A549 (cell line): ENCODE measurements around the gene RPS6KA3. TPM values are rescaled to one million over a fixed set of nuclear protein-coding genes. Genes with fewer than 3 reads are reported as not detected.

ENCODE experiments used
- ATAC-seq, 2 experiments: fragments of 200-7000 bp in 1 of 2; fragments of >200 bp in 1 of 2; cut with Nextera tagmentation in 1 of 2; cut with Tn5 transposase in 1 of 2; 3 replicates each; pipeline versions ENCODE4 v1.8.0 to v1.9.1; 2018 to 2020; ENCODE audit warnings: mild to moderate bottlenecking in 1 of 2, moderate library complexity in 1 of 2
- CTCF ChIA-PET: fragments of 300-600 bp; sonication (Branson Sonifier 250); formaldehyde crosslinking; extraction: SDS; loops from one replicate; lab custom pipeline; 2021; ENCODE audit warnings: antibody characterized with exemption, inconsistent platforms; lab: Yijun Ruan, JAX
- POLR2A ChIA-PET: fragments of 350-600 bp; formaldehyde crosslinking; extraction: SDS; loops from one replicate; lab custom pipeline; 2021; ENCODE audit warnings: antibody characterized with exemption, inconsistent platforms; lab: Yijun Ruan, JAX
- DNase-seq, 2 experiments: peaks; one replicate each; pipeline versions ENCODE4 v3.0.0 to v3.0.0-alpha.2; 2011 to 2016; ENCODE audit warnings: low read depth in 1 of 2, low spot score in 1 of 2
- FAIRE-seq: peaks from 2 replicates; lab custom pipeline; 2011; peaks lifted over from hg19 to GRCh38; lab: Jason Lieb, UNC
- H3K27ac ChIP-seq, 2 experiments: fragments of >200 bp; sonication (Bioruptor Twin); formaldehyde crosslinking; 3 replicates each; pipeline ENCODE4 v1.5.1; 2016 to 2017
- H3K4me1 ChIP-seq: fragments of >200 bp; sonication (Bioruptor Twin); formaldehyde crosslinking; 3 replicates; pipeline ENCODE4 v1.6.1; 2016
- H3K4me2 ChIP-seq: fragments of >200 bp; sonication (Bioruptor Twin); formaldehyde crosslinking; 3 replicates; pipeline ENCODE4 v1.6.1; 2016
- H3K4me3 ChIP-seq: fragments of >200 bp; sonication (Bioruptor Twin); formaldehyde crosslinking; 3 replicates; pipeline ENCODE4 v1.5.1; 2016
- H3K9me3 ChIP-seq: fragments of >200 bp; sonication (Bioruptor Twin); formaldehyde crosslinking; 3 replicates; pipeline ENCODE4 v1.6.1; 2016
- CBX2 ChIP-seq: fragments of 200-600 bp; sonication (generic); IDR thresholded peaks from 2 replicates; pipeline ENCODE4 v1.6.1; 2016; ENCODE audit warnings: low read depth, mild to moderate bottlenecking, borderline replicate concordance
- CHD2 ChIP-seq: fragments of 150-350 bp; IDR thresholded peaks from 2 replicates; pipeline ENCODE4 v1.6.1; 2014; ENCODE audit warnings: low read length; ENCODE audit not compliant: partially characterized antibody
- CTCF ChIP-seq: fragments of >200 bp; sonication (Bioruptor Twin); formaldehyde crosslinking; IDR thresholded peaks from 3 replicates; pipeline ENCODE4 v1.5.1; 2016
- E2F6 ChIP-seq: IDR thresholded peaks from 2 replicates; pipeline ENCODE4 v1.6.1; 2012; ENCODE audit warnings: low read depth, borderline replicate concordance
- EHF ChIP-seq: fragments of 250-450 bp; sonication (Bioruptor Pico); IDR thresholded peaks from 2 replicates; pipeline ENCODE4 v1.5.0; 2020; ENCODE audit warnings: mild to moderate bottlenecking
- GATA3 ChIP-seq: IDR thresholded peaks from 2 replicates; pipeline ENCODE4 v1.6.1; 2012; ENCODE audit warnings: borderline replicate concordance
- HOXA7 ChIP-seq: fragments of 250-450 bp; sonication (Bioruptor Pico); IDR thresholded peaks from 2 replicates; pipeline ENCODE4 v1.5.0; 2020; ENCODE audit warnings: mild to moderate bottlenecking, moderate library complexity
- HOXB13 ChIP-seq: fragments of 250-450 bp; sonication (Bioruptor Pico); IDR thresholded peaks from 2 replicates; pipeline ENCODE4 v1.5.0; 2020; ENCODE audit warnings: low read depth, mild to moderate bottlenecking, moderate library complexity
- HOXB5 ChIP-seq: fragments of 250-450 bp; sonication (Bioruptor Pico); IDR thresholded peaks from 2 replicates; pipeline ENCODE4 v1.5.0; 2020; ENCODE audit warnings: mild to moderate bottlenecking, moderate library complexity
- POLR2A ChIP-seq: IDR thresholded peaks from 2 replicates; pipeline ENCODE4 v1.6.1; 2012; ENCODE audit warnings: mild to moderate bottlenecking, low read length
- RAD21 ChIP-seq, 2 experiments: fragments of >200 bp in 1 of 2; sonication (Bioruptor Twin) in 1 of 2; formaldehyde crosslinking in 1 of 2; IDR thresholded peaks in 1 of 2; conservative IDR thresholded peaks in 1 of 2; 2 replicates in 1 of 2; 3 replicates in 1 of 2; pipeline ENCODE4 v1.6.1; 2012 to 2018; ENCODE audit warnings: inconsistent platforms in 1 of 2
- RNF2 ChIP-seq: fragments of 200-600 bp; sonication (generic); IDR thresholded peaks from 2 replicates; pipeline ENCODE4 v1.6.1; 2016; ENCODE audit warnings: low read depth, mild to moderate bottlenecking, antibody characterized with exemption, moderate library complexity, borderline replicate concordance
- SMC3 ChIP-seq: fragments of >200 bp; sonication (Bioruptor Twin); formaldehyde crosslinking; IDR thresholded peaks from 3 replicates; pipeline ENCODE4 v1.6.1; 2018; ENCODE audit warnings: inconsistent platforms
- TFCP2L1 ChIP-seq: fragments of 250-450 bp; sonication (Bioruptor Pico); IDR thresholded peaks from 2 replicates; pipeline ENCODE4 v1.5.0; 2021; ENCODE audit warnings: mild to moderate bottlenecking
- ZNF302 ChIP-seq: fragments of 250-450 bp; sonication (Bioruptor Pico); IDR thresholded peaks from 2 replicates; pipeline ENCODE4 v1.9.0; 2021; ENCODE audit warnings: inconsistent platforms, mild to moderate bottlenecking, moderate library complexity
- WGBS: methylation state at CpG from one replicate; pipeline ENCODE4 v1.1.6; 2017; ENCODE audit errors: missing lambda C conversion rate; 5-methylcytosine and 5-hydroxymethylcytosine counted together
- polyA plus RNA-seq, 4 experiments: library from polyadenylated mRNA; depleted of rRNA in 3 of 4; stranded (reverse); fragments of >200 nt; fragmentation: RNase III in 1 of 4; extraction: RNeasy Plus Mini Kit Qiagen cat#74134 plus additional on column Dnase treatment in 1 of 4; gene quantifications; 2 replicates in 3 of 4; 3 replicates in 1 of 4; pipeline ENCODE4 v1.2.3, GENCODE V29; 2011 to 2017
- TF ChIP-seq, protein P1 (sequence below): IDR thresholded peaks from 2 replicates; pipeline ENCODE4 v1.6.1; 2012
- TF ChIP-seq, protein P2 (sequence below): fragments of 150-350 bp; IDR thresholded peaks from 2 replicates; pipeline ENCODE4 v1.6.1; 2014; ENCODE audit warnings: low read depth, mild to moderate bottlenecking, low read length

RPS6KA3 gene
- polyA plus RNA-seq, 2 of the 4 experiments (the other 2 are of a cell fraction), result 41.1 to 117 TPM

DNA sequence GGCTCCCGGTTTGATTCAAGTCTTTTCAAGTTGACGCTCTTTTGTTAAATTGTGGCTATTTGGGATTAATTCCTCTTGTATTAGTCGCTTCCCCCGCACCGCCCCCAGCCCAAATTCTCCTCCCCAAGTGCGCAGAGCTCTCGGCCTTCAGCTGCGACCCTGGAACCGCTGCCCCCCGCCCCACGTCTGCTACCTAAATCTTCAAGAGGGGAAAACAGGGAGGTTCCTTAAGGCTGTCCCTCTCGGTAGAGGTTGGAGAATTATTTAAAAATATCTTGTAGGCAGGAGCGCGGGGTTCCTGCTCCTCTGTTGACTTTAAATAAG lies 860 bp upstream of the RPS6KA3 start:
- H3K4me3 ChIP-seq, result peak overlapping the region; percentile 65
- 18% methylated on average over 14 of the region's 14 CpGs for WGBS
- peaks cover 45% of the 10 kb centered on the region for H3K4me1 ChIP-seq
- no peak for DNase-seq
- CTCF ChIA-PET, result interaction anchor here (0.5 kb wide), 1 partner anchor 11 kb away, joined by 3 read pairs; no protein-coding TSS in a partner anchor
- no peak for TF ChIP-seq EHF (CRISPR knock-in tag)
- TF ChIP-seq HOXB5 (CRISPR knock-in tag), result no peak
- TF ChIP-seq HOXA7 (CRISPR knock-in tag), result no peak
- TF ChIP-seq, all 56 proteins: peak for 0
- Histone ChIP-seq H3K27ac (peak overlapping the region; percentile 96 to 99), H3K4me2 (peak overlapping the region; percentile 95), H3K9me3 (no peaks in the 10 kb centered on the region)
- ATAC-seq (no peak), FAIRE-seq (no peak)
- POLR2A ChIA-PET, result interaction anchor here (0.6 to 2.2 kb wide), 4 partner anchors 9 to 174 kb away, joined by 3 to 26 read pairs (median 6); no protein-coding TSS in a partner anchor

GRCh38 chrX:20265726-20266681 lies 705 bp downstream of the RPS6KA3 start:
- H3K4me1 ChIP-seq, result peaks cover 49% of the 10 kb centered on the region
- TF ChIP-seq ZNF302 (no peak), CTCF (no peak), TFCP2L1 (CRISPR knock-in tag) (no peak), GATA3 (no peak), CHD2 (no peak), POLR2A (no peak), E2F6 (no peak), RNF2 (no peak), HOXB5 (CRISPR knock-in tag) (no peak)
- TF ChIP-seq, protein P1, sequence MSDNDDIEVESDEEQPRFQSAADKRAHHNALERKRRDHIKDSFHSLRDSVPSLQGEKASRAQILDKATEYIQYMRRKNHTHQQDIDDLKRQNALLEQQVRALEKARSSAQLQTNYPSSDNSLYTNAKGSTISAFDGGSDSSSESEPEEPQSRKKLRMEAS, result no peak
- TF ChIP-seq, all 56 proteins: peak for 0
- Histone ChIP-seq H3K9me3 (no peaks in the 10 kb centered on the region), H3K27ac (peak overlapping the region; percentile 96 to 99), H3K4me2 (peak overlapping the region; percentile 88), H3K4me3 (peak overlapping the region; percentile 65)
- 2% methylated on average over 33 of the region's 75 CpGs for WGBS
- ATAC-seq (peak; percentile 35 to 68), FAIRE-seq (no peak), DNase-seq (peak; percentile 19 to 24)
- POLR2A ChIA-PET, result interaction anchor here (2.2 kb wide), 1 partner anchor 96 kb away, joined by 26 read pairs; no protein-coding TSS in a partner anchor
- CTCF ChIA-PET, result no interaction called here

- H3K4me1 ChIP-seq, result peaks cover 49% of the 10 kb centered on the region
- no peaks in the 10 kb centered on the region for H3K9me3 ChIP-seq
- DNase-seq (peak; percentile 36 to 71), ATAC-seq (peak; percentile 66 to 74), FAIRE-seq (no peak)
- ChIA-PET CTCF (no interaction called here), POLR2A (interaction anchor here (2.0 to 2.2 kb wide), 2 partner anchors 97 kb away, joined by 5 to 26 read pairs; no protein-coding TSS in a partner anchor)
- H3K4me3 ChIP-seq, result peak overlapping the region; percentile 65
- peak overlapping the region; percentile 96 to 99 for H3K27ac ChIP-seq
- H3K4me2 ChIP-seq, result peak overlapping the region; percentile 88
- TF ChIP-seq CBX2 (no peak), HOXB13 (no peak), RAD21 (conservative IDR thresholded peaks at IDR 0.05 in 1 of 2, IDR thresholded peaks at IDR 0.05 in 1 of 2) (0 out of 5 replicates have a peak, but pooled peaks of 1 of the 2 experiments have one; percentile 16), SMC3 (no peak; the same call in 2 of the 3 replicates)
- TF ChIP-seq, protein P2, sequence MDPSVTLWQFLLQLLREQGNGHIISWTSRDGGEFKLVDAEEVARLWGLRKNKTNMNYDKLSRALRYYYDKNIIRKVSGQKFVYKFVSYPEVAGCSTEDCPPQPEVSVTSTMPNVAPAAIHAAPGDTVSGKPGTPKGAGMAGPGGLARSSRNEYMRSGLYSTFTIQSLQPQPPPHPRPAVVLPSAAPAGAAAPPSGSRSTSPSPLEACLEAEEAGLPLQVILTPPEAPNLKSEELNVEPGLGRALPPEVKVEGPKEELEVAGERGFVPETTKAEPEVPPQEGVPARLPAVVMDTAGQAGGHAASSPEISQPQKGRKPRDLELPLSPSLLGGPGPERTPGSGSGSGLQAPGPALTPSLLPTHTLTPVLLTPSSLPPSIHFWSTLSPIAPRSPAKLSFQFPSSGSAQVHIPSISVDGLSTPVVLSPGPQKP, result no peak
- WGBS, result 2% methylated on average over 24 of the region's 26 CpGs
Measured at GRCh38 chrX:20265221-20265725, 1.4 kb downstream of the RPS6KA3 start.
